GM21515 (cell line): ENCODE measurements around the gene GTF3C6.
"Not testable (repeated sequence)": the region's sequence is repeated elsewhere in the genome, so short reads cannot be mapped to it uniquely, and the experiment has no call there.

Experiments
- ATAC-seq: cut with Tn5 transposase; IDR thresholded peaks from one replicate; pipeline ENCODE4 v1.9.1; 2021; ENCODE audit not compliant: unreplicated experiment

The GTF3C6 gene

DNA sequence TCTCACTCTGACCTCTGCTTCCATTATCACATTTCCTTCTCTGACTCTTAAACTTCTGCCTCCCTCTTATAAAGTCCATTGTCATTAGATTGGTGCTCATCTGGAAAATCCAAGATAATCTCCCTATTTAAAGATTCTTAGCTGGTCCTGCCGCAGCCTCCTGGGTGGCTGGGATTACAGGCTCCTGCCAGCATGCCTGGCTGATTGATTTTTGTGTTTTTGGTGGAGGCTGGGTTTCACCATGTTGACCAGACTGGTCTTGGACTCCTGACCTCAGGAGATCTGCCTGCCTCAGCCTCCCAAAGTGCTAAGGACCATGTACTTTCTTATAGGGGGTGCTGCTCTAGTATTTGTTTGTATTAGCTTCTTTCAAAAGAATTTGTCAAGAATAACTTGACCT, 18.1 kb downstream of the GTF3C6 start:
- no peak for ATAC-seq

DNA sequence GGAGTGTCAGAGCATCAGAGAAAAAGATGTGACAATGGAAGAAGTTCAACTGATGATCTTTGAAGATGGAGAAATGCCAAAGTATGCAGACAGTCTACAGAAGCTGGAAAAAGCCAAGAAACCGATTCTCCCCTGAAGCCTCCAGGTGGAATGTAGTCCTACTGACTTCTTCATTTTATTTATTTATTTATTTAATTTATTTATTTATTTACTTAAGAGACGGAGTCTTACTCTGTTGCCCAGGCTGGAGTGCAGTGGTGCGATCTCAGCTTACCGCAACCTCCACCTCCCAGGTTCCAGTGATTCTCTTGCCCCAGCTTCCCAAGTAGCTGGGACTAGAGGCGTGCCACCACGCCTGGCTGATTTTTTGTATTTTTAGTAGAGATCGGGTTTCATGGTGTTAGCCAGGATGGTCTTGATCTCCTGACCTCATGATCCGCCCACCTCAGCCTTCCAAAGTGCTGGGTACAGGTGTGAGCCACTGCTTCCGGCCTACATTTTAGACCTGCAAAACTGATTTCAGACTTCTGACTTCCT, 21.1 kb downstream of the GTF3C6 start:
- ATAC-seq, result no peak

DNA sequence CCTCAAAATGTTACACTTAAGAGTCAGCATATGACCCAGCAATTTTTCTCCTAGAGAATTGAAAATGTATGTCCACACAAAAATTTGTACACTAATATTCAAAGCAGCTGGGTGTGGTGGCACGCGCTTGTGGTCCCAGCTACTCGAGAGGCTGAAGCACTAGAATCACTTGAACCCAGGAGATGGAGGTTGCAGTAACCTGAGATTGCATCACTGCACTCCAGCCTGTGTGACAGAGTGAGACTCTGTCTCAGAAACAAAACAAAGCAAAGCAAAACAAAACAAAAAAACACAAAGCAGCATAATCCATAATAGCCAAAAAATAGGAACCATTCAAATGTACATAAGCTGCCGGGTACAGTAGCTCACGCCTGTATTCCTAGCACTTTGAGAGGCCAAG, 21.7 kb downstream of the GTF3C6 start:
- no peak for ATAC-seq

DNA sequence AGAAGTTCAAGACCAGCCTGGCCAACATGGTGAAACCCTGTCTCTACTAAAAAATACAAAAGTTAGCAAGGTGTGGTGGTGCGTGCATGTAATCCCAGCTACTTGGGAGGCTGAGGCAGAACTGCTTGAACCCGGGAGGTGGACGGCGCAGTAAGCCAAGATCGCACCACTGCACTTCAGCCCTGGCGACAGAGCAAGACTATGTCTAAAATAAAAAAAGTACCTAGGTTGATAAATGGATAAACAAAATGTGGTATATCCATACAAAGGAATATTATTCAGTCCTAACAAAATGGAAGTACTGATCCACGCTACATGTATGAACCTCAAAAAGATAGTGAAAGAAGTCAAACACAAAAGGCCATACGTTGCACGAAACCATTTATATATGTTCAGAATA, 22.1 kb downstream of the GTF3C6 start:
- ATAC-seq, result no peak

DNA sequence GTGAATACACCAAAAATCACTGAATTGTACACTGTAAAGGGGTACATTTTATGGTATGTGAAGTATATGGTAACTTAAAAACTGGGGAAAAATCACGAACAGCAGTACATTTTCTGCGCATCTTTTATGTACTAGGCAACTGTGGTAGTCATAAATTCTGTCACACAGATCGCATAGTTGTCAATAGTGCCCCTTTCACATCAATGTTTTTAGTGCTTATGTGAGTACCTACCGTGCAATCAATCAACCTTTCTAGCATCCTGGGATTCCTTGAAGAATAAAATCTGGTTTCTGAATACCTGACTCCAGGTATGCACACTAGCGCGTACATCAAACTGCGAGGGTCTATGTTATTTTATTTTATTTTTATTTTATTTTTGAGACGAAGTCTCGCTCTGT, 22.7 kb downstream of the GTF3C6 start:
- peak; percentile 7 for ATAC-seq

DNA sequence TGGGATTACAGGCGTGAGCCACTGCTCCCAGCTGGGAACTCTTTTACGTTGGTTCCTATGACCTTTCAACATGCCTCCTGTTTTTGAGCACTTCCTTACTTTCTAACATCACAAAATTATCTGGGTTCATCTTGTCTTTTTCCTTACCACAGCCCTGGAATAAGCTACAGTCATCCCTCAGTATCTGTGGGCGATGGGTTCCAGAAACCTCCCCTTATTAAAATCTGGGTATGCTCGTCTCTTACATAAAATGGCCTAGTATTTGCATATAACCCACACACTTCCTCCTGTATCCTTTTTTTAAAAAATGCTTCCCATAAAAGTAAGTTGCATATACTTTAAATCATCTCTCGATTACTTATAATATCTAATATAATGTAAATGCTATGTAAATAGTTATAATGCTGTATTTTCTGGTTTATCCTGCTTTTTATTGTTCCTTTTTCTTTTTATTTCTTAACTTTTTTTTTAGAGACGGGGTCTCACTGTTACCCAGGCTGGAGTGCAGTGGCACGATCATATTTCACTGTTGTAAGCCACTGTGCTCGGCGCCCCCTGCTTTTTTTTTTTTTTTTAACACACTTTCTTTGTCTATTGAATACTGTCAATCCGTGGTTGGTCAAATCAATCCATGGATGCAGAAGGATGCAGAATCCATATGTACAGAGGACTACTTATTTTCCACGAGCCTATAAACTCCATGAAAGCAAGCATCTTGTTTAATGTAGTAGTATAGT, 32.5 kb downstream of the GTF3C6 start:
- ATAC-seq, result no peak

DNA sequence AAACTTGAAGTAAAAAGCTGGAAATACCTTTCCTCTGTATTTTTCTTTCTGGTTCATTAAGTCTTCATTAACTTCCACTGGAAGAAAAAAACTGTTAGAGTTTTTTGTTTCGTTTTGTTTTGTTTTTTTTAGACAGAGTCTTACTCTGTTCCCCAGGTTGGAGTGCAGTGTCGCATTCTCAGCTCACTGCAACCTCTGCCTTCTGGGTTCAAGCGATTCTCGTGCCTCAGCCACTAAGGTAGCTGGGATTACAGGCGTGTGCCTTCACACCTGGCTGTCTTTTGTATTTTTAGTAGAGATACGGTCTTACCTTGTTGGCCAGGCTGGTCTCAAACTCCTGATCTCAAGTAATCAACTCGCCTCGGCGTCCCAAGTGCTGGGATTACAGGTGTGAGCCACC, 38.2 kb downstream of the GTF3C6 start:
- no peak for ATAC-seq

DNA sequence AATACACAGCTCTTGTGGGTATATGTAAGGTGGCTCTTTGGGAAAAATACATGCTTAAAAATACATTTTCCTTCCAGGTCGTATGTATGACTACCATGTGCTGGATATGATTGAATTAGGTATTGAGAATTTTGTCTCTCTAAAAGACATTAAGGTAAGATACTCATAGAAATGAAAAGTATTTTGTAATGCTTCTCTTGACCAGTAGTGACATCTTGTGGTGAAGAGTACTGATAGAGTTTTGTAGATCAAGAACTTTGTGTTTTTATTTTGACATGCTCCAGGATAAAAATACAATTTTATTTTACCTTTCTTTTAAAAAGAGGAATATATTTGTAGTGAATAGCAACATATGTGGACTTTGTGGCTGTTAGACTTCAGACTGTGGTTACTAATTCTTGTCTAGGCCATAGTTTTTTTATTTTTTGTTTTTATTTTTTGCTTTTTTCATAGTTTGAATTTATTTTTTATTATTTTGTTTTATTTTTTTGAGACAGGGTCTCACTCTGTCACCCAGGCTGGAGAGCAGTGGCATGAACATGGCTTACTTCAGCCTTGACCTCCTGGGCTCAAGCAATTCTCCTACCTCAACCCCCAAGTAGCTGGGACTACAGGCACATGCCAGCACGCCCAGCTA, 41.2 kb downstream of the GTF3C6 start:
- ATAC-seq, result no peak

DNA sequence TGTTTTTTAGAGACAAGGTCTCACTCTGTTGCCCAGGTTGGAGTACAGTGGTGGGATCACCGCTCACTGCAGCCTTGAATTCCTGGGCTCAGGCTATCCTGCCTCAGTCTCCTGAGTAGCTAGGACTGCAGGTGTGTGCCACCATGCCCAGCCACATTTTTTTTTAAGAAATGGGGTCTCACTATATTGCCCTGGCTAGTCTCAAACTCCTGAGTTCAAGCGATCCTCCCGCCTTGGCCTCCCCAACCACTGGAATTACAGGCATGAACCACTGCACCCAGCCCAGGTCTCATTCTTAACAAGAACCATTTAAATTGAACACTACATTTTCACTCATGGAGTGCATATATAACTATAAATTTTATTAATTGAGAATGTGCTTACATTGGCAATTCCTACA, 43.8 kb downstream of the GTF3C6 start:
- ATAC-seq, result no peak

DNA sequence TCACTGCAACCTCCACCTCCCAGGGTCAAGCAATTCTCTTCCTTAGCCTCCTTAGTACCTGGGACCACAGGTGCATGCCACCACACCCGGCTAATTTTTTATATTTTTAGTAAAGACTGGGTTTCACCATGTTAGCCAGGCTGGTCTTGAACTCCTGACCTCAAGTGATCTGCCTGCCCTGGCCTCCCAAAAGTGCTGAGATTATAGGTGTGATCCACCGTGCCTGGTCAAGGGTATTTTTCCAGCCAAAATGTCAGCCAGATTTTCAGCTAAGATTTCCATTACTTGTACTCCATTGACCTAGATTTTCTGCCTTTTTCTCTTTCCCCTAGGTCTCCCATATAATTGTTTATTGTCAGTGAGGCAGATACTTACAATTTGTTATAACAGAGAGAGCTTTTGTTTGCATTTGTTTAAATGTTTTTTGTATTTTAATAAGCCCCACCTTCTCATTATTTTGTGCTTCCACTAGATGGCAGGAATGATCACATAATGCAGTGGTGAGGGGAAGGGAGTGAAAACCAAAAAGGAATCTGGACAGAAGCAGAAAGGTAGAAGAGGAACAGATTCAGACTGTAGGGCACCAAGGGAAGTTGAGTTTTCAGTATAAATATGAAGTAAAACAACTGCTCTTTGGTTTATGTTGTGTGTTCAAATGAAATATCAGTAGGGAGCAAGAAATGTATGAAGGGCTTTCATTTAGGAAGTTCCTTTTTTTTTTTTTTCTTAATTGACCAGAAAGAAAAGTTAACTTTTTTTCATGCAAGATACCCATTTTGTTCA, 53.0 kb downstream of the GTF3C6 start:
- no peak for ATAC-seq

DNA sequence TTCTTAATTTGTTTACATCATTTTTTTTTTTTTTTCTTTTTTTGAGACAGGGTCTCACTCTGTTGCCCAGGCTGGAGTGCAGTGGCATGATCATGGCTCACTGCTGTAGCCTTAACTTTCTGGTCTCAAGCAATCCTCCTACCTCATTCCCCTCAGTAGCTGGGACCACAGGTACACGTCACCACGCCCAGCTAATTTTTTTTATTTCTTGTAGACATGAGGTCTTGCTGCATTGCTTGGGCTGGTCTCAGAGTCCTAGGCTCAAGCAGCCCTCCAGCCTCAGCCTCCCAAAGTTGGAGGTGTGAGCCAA, 53.6 kb downstream of the GTF3C6 start:
- ATAC-seq, result no peak

DNA sequence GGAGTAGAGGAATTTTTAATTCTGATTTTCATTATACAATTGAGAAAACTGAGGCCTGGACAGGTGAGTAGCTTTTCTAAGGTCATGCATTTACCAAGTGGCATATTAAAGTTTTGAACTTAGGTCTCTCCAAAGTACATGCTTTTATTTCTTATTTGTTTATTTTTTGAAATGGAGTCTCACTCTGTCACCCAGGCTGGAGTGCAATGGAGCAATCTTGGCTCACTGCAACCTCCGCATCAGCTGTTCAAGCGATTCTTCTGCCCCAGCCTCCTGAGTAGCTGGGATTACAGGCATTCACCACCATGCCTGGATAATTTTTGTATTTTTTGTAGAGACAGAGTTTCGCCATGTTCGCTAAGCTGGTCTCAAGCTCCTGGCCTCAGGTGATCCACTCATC, 54.0 kb downstream of the GTF3C6 start:
- ATAC-seq, result not testable (repeated sequence)

DNA sequence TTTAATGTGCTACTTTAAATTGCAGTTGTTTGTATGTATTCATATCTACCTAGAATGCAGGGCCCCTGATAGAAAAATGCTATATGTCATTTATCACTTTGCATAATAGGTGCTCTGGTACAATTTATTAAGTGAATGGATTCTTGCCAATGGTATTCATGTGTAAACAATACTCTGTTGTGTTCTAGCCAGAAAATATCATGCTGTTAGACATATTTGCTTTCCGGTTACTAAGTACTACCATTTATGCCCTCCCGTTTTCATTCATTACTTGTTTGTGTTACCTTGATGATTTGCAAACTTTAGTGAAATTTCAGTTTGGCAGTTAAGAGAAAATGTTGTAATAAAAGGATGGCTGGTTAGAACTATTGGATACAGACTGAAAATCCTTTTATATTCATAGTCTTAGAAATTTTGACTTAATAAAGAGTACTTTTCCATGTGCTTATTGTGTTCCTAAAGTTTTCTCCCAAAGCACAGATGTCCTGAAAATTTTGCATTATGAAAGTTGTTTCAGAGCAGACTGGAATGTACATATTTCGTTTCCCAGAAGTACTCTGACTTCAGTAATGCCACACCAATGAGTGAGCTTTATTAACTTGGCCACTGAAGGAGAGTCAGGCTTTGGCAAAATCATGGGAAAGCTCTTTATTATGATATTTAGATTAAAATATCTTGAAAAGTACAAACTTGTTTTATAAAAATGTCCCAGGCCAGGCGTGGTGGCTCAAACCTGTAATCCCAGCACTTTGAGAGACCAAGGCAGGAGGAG, 54.8 kb downstream of the GTF3C6 start:
- ATAC-seq, result no peak

DNA sequence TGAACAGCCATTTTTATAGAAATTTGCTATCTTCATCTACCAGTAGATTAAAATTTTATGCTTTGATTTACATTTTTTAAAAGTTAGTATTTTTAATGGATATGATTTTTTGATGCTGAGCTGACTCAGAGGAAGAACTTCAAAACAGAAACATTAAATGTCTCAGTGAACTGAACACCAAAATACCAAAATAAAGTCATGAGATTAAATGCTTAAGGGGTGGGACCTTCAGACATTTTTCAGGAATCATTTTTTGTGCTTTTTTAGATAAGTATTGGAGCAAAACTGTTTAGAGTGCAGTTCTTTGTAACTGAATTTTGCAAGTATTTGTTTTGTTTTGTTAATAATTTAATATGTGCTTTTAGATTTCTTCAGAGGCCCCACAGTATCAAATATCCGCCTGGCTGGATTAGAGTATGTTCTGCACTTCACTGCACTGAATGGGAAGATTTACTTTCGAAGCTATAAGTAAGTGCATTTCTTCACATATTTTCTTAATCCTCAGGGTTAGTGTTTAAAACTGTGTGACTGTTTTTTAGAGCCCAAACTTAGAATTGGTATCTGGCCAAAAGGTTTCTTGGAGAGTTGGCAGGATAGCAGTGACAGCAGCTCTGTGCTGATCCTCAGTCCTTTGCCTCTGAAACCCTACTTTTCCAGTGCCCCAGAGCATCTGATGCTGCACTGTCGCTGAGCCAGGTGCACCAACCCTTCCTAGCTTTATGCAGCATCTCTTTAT, 57.1 kb downstream of the GTF3C6 start:
- no peak for ATAC-seq

DNA sequence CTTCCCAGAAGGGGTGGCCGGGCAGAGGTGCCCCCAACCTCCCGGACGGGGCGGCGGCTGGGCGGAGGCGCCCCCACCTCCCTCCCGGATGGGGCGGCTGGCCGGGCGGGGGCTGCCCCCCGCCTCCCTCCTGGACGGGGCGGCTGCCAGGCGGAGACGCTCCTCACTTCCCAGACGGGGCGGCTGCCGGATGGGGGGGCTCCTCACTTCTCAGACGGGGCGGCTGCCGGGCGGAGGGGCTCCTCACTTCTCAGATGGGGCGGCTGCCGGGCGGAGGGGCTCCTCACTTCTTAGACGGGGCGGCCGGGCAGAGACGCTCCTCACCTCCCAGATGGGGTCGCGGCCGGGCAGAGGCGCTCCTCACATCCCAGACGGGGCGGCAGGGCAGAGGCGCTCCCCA, 58.7 kb downstream of the GTF3C6 start:
- not testable (repeated sequence) for ATAC-seq
